Pancreas (tissue), 10 donors: ENCODE results near the gene AP3S1. TPM values are rescaled to one million over a fixed set of nuclear protein-coding genes. Genes with fewer than 3 reads are reported as not detected.

Experiments used
- ATAC-seq, 4 donors: fragments of 200-7000 bp; cut with Tn5 transposase; one replicate each; pipeline versions ENCODE4 v1.8.0 to v1.9.1; 2020; ENCODE audit warnings: mild to moderate bottlenecking in 4 of 4, moderate library complexity in 4 of 4
- DNase-seq, 6 donors: peaks; one replicate each; pipeline ENCODE4 v3.0.0-alpha.2; 2020
- FAIRE-seq: peaks from 2 replicates; lab custom pipeline; 2012; peaks lifted over from hg19 to GRCh38; lab: Jason Lieb, UNC
- H3K27ac ChIP-seq, 4 donors: fragments of 200-600 bp; sonication (generic); 1 replicate in 3 of 4; 2 replicates in 1 of 4; pipeline versions ENCODE4 v1.5.0 to v1.8.0; 2020
- H3K27me3 ChIP-seq, 4 donors: fragments of 200-600 bp; one replicate each; pipeline ENCODE4 v1.8.0; 2021
- H3K36me3 ChIP-seq, 3 donors: fragments of 200-600 bp; sonication (generic) in 1 of 3; one replicate each; pipeline versions ENCODE4 v1.5.0 to v1.8.0; 2020 to 2021
- H3K4me1 ChIP-seq, 3 donors: fragments of 200-600 bp; one replicate each; pipeline ENCODE4 v1.8.0; 2021
- H3K4me3 ChIP-seq, 4 donors: fragments of 200-600 bp; sonication (generic) in 2 of 4; one replicate each; pipeline versions ENCODE4 v1.5.0 to v1.8.0; 2020 to 2021
- H3K9me3 ChIP-seq, 4 donors: fragments of 200-600 bp; one replicate each; pipeline ENCODE4 v1.8.0; 2021
- CTCF ChIP-seq, 4 donors: fragments of 200-600 bp; sonication (generic) in 3 of 4; IDR thresholded peaks; one replicate each; pipeline versions ENCODE4 v1.5.0 to v1.8.0; 2021; ENCODE audit warnings: antibody characterized with exemption in 4 of 4
- whole genome bisulfite sequencing, 2 donors: extraction: QIAGEN DNeasy Blood & Tissue Kit; methylation state at CpG; one replicate each; pipeline ENCODE4 v1.1.7; 2013; 5-methylcytosine and 5-hydroxymethylcytosine counted together
- intact Hi-C, 3 donors: fragments of 100-400 bp; cut with DNase I; formaldehyde crosslinking; loops; one replicate each; pipeline versions ENCODE4 v1.11.1 to v1.14.2; 2022
- polyA plus RNA-seq, 2 donors: library from polyadenylated mRNA; stranded (reverse); fragments of 200-250 nt; gene quantifications; one replicate each; pipeline ENCODE4 v1.2.3, GENCODE V29; 2013
- total RNA-seq, 6 donors: library from RNA; stranded (reverse); fragmentation: NEBNext Ultra II Directional in 4 of 6; extraction: Animal tissue kit (Norgen Biotek cat#: 25700) in 4 of 6; gene quantifications; one replicate each; pipeline versions ENCODE4 v1.2.1 to v1.2.4, GENCODE V29; 2021 to 2023
- donor health status: healthy with polysubstance abuse.
- donor health status: DM: no; HTN: no; CAD: no; lungs with moderate emphysema.
- donor health status: DM: no; HTN: no; CAD: no.
- donor health status: control.
- donor health status: control.
- donor health status: Bipolar disorder and iron deficiency.
- donor health status: DM: yes; HTN: yes; CAD: no.
- donor health status: DM: no; HTN: no; CAD: no.
- donor health status: DM: no; HTN: no; CAD: no.
- donor health status: DM: yes; HTN: yes; CAD: no.

AP3S1 gene
- total RNA-seq: 10 to 100 TPM; 40.6 to 58.4 (median 52.5) TPM
- polyA plus RNA-seq: 10 to 100 TPM; 26.0 to 36.4 TPM

GRCh38 chr5:115841382-115842088 is at the start of gene AP3S1, which contains the start of gene ATG12:
Gene AP3S1 (plus strand): TSS chr5:115841935. CDS start chr5:115842038, 103 bp downstream.
Gene ATG12 (minus strand): TSS chr5:115841565. CDS start chr5:115841552, 13 bp downstream.
- TF ChIP-seq CTCF (IDR thresholded peaks at IDR 0.05): no peak
- Histone ChIP-seq H3K4me1 (peaks cover 15 to 41% (median 26%) of the 10 kb centered on the region in 3 donors), H3K9me3 (no peaks in the 10 kb centered on the region), H3K4me3 (peak within 1 kb of the TSS; percentile 94 to 98 (median 96)), H3K27me3 (no peaks in the 10 kb centered on the region), H3K36me3 (peaks cover 0 to 3% (median 0%) of the 10 kb centered on the region in 3 donors), H3K27ac (peak within 1 kb of the TSS; percentile 90 to 95 (median 92))
- ATAC-seq (peak; percentile 92 to 97 (median 92)), DNase-seq (peak; percentile 87 to 93 (median 90)), FAIRE-seq (no peak)
- 10 to 15% methylated on average over 64 to 65 of the region's 65 CpGs for WGBS, 2 donors
- intact Hi-C loops: loop anchor here in 1 of 3 donors (5.0 kb wide), 1 partner anchor 209 kb away; no protein-coding TSS in a partner anchor

DNA sequence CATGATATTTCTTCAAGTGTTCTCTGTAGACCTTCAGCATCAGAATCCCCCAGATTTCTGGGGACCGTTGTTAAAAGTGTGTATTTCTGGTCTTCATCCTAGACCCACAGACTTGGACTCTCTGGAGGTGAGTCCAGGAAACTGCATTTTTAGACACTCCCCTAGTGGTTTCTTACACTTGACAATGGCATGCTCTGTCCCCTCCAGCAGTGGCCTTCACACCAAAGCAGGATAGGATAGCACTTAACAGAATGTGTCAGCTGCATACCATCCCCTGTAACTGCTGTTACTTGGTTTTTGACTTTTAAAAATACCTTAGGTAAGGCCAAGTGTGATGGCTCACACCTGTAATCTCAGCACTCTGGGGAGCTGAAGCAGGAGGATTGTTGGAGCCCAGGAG is 46.0 kb upstream of the AP3S1 start:
- WGBS, 2 donors: 92 to 95% methylated on average over 1 of the region's 1 CpG
- ATAC-seq: no peak
- Histone ChIP-seq H3K27ac (no peak overlapping the region), H3K9me3 (no peaks in the 10 kb centered on the region), H3K36me3 (no peaks in the 10 kb centered on the region), H3K27me3 (no peaks in the 10 kb centered on the region), H3K4me3 (no peak overlapping the region), H3K4me1 (peaks cover 0 to 11% (median 5%) of the 10 kb centered on the region in 3 donors)
- no peak for FAIRE-seq
- no peak for TF ChIP-seq CTCF (IDR thresholded peaks at IDR 0.05)
- no peak for DNase-seq
- intact Hi-C loops: no loop called here

GRCh38 chr5:115796656-115797055 is 45.1 kb upstream of the AP3S1 start:
- no peak overlapping the region for H3K27ac ChIP-seq
- 91 to 97% methylated on average over 3 of the region's 3 CpGs for WGBS, 2 donors
- H3K9me3 ChIP-seq: no peaks in the 10 kb centered on the region
- no peak for DNase-seq
- TF ChIP-seq CTCF (IDR thresholded peaks at IDR 0.05): no peak
- intact Hi-C loops: no loop called here
- no peaks in the 10 kb centered on the region for H3K27me3 ChIP-seq
- no peak overlapping the region for H3K4me3 ChIP-seq
- peaks cover 0 to 11% (median 5%) of the 10 kb centered on the region in 3 donors for H3K4me1 ChIP-seq
- no peaks in the 10 kb centered on the region for H3K36me3 ChIP-seq
- no peak for ATAC-seq
- FAIRE-seq: no peak

DNA sequence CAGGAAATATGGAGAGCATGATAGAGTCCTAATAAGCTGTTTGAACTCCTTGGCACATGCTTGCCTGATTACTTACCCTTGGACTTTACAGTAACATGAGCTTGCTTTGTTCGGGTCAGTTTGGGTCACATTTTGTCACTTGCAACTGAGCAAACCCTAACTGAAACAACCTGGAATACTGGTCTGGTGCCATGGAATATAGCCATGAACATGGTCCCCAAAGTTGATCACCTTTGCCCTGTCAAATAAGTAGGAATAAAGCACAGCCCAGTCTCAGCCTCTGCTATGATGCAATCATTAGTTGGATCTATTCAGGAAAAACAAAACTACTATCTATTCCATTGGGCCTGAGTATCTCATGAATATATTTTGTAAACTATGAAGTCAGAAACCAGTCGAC is 43.5 kb upstream of the AP3S1 start:
- no peak overlapping the region for H3K27ac ChIP-seq
- peaks cover 0 to 11% (median 5%) of the 10 kb centered on the region in 3 donors for H3K4me1 ChIP-seq
- WGBS, 2 donors: 11% methylated on average over 2 of the region's 2 CpGs
- H3K4me3 ChIP-seq: no peak overlapping the region
- ATAC-seq (peak in 3 of 4 donors; percentile 28 to 68 (median 67)), DNase-seq (no peak), FAIRE-seq (no peak)
- intact Hi-C loops: no loop called here
- no peaks in the 10 kb centered on the region for H3K9me3 ChIP-seq
- H3K27me3 ChIP-seq: no peaks in the 10 kb centered on the region
- no peak for TF ChIP-seq CTCF (IDR thresholded peaks at IDR 0.05)
- H3K36me3 ChIP-seq: no peaks in the 10 kb centered on the region

- TF ChIP-seq CTCF (IDR thresholded peaks at IDR 0.05): no peak
- no peak for FAIRE-seq
- H3K4me1 ChIP-seq: peaks cover 0 to 11% (median 5%) of the 10 kb centered on the region in 3 donors
- H3K4me3 ChIP-seq: no peak overlapping the region
- H3K27me3 ChIP-seq: no peaks in the 10 kb centered on the region
- H3K27ac ChIP-seq: no peak overlapping the region
- ATAC-seq: no peak
- H3K9me3 ChIP-seq: no peaks in the 10 kb centered on the region
- 81 to 82% methylated on average over 2 of the region's 2 CpGs for WGBS, 2 donors
- H3K36me3 ChIP-seq: no peaks in the 10 kb centered on the region
- intact Hi-C loops: no loop called here
- DNase-seq: no peak
These were observed 41.6 kb upstream of the AP3S1 start for GRCh38 chr5:115800108-115800507.
